Tibial nerve (tissue), 4 donors: ENCODE data around the gene YY1.

ENCODE experiments used
- CTCF ChIP-seq, 5 experiments: fragments of 200-600 bp in 3 of 5; fragments of 450-650 bp in 2 of 5; sonication (generic) in 3 of 5; IDR thresholded peaks; one replicate each; pipeline ENCODE4 v1.5.1; 2016 to 2019; ENCODE audit warnings: antibody characterized with exemption in 5 of 5, mild to moderate bottlenecking in 3 of 5, moderate library complexity in 2 of 5
- EP300 ChIP-seq, 2 donors: sonication (generic); formaldehyde crosslinking; IDR thresholded peaks; one replicate each; pipeline ENCODE4 v1.6.1; 2017; ENCODE audit warnings: antibody characterized with exemption in 2 of 2, mild to moderate bottlenecking in 1 of 2

GRCh38 chr14:100317912-100318808, 79.2 kb downstream of the YY1 start:
- TF ChIP-seq EP300 (IDR thresholded peaks at IDR 0.05): peak in 1 of 2 donors; percentile 32
- peak; percentile 79 to 88 (median 86) for TF ChIP-seq CTCF (IDR thresholded peaks at IDR 0.05)
